Neural cell (in vitro differentiated cells): ENCODE results near the gene DMRTA1. TPM values are rescaled to one million over a fixed set of nuclear protein-coding genes. Genes with fewer than 3 reads are reported as not detected.

ENCODE experiments used
- H2AFZ ChIP-seq: fragments of 200-600, 300-800 bp; sonication (generic), shearing (Covaris generic); 2 replicates; pipeline ENCODE4 v1.6.0; 2014; ENCODE audit warnings: low read depth, mild to moderate bottlenecking, antibody characterized with exemption, low read length, moderate library complexity
- H3F3A ChIP-seq: fragments of 200-600 bp; shearing (Covaris generic); 2 replicates; pipeline ENCODE4 v1.6.1; 2016; ENCODE audit warnings: mild to moderate bottlenecking, moderate library complexity, mixed read lengths, antibody characterized with exemption, low read length; ENCODE audit not compliant: insufficient read depth, poor library complexity, severe bottlenecking
- H3K27ac ChIP-seq: fragments of 200-600, 300-800 bp; sonication (generic), shearing (Covaris generic); 2 replicates; pipeline ENCODE4 v1.5.1; 2014; ENCODE audit warnings: mild to moderate bottlenecking, low read length, moderate library complexity
- H3K27me3 ChIP-seq: fragments of 300-800, 200-600 bp; sonication (generic), shearing (Covaris generic); 2 replicates; pipeline ENCODE4 v1.6.0; 2014; ENCODE audit warnings: mild to moderate bottlenecking, low read depth, low read length, moderate library complexity; ENCODE audit not compliant: insufficient read depth
- H3K36me3 ChIP-seq: fragments of 300-800, 200-600 bp; sonication (generic), shearing (Covaris generic); 2 replicates; pipeline ENCODE4 v1.5.1; 2014; ENCODE audit warnings: mild to moderate bottlenecking, antibody characterized with exemption, low read length, moderate library complexity; ENCODE audit not compliant: insufficient read depth
- H3K4me2 ChIP-seq: fragments of 300-800, 200-600 bp; sonication (generic), shearing (Covaris generic); 2 replicates; pipeline ENCODE4 v1.6.0; 2014; ENCODE audit warnings: mild to moderate bottlenecking, low read length
- H3K4me3 ChIP-seq: fragments of 300-800, 200-600 bp; sonication (generic), shearing (Covaris generic); 2 replicates; pipeline ENCODE4 v1.5.1; 2014; ENCODE audit warnings: mild to moderate bottlenecking, low read length, moderate library complexity
- H3K79me2 ChIP-seq: fragments of 200-600 bp; shearing (Covaris generic); replicated peaks from 2 replicates; pipeline ENCODE4 v1.6.0; 2014; ENCODE audit warnings: mild to moderate bottlenecking, low read length, moderate library complexity; ENCODE audit not compliant: insufficient read depth
- H3K9ac ChIP-seq: fragments of 300-800, 200-600 bp; sonication (generic), shearing (Covaris generic); 2 replicates; pipeline ENCODE4 v1.6.1; 2016; ENCODE audit warnings: mild to moderate bottlenecking, low read length, mixed read lengths
- H3K9me2 ChIP-seq: fragments of 200-600 bp; shearing (Covaris generic); 2 replicates; pipeline ENCODE4 v1.6.1; 2016; ENCODE audit warnings: mild to moderate bottlenecking, low read length, mixed read lengths; ENCODE audit not compliant: insufficient read depth
- H3K9me3 ChIP-seq: fragments of 200-600, 300-800 bp; sonication (generic), shearing (Covaris generic); 2 replicates; pipeline ENCODE4 v1.6.1; 2016; ENCODE audit warnings: mild to moderate bottlenecking, mixed run types, low read length, moderate library complexity, mixed read lengths
- H4K20me1 ChIP-seq: fragments of 200-600 bp; shearing (Covaris generic); 2 replicates; pipeline ENCODE4 v1.6.1; 2016; ENCODE audit warnings: mild to moderate bottlenecking, mixed run types; ENCODE audit not compliant: insufficient read depth
- EP300 ChIP-seq: fragments of 450-650 bp; conservative IDR thresholded peaks from 2 replicates; pipeline ENCODE4 v1.6.1; 2014; ENCODE audit warnings: antibody characterized with exemption, mild to moderate bottlenecking, moderate library complexity; ENCODE audit not compliant: poor library complexity, severe bottlenecking
- EZH2 ChIP-seq: fragments of 200-600, 300-800 bp; shearing (Covaris generic), sonication (generic); IDR thresholded peaks from 2 replicates; pipeline ENCODE4 v1.6.1; 2014; ENCODE audit warnings: antibody characterized with exemption, low read length, borderline replicate concordance, mild to moderate bottlenecking; ENCODE audit not compliant: insufficient read depth, poor library complexity, severe bottlenecking
- RAD21 ChIP-seq: fragments of 450-650 bp; conservative IDR thresholded peaks from 2 replicates; pipeline ENCODE4 v1.6.1; 2014; ENCODE audit warnings: antibody characterized with exemption, mild to moderate bottlenecking, moderate library complexity
- SMC3 ChIP-seq: fragments of 450-650 bp; conservative IDR thresholded peaks from 2 replicates; pipeline ENCODE4 v1.6.1; 2014; ENCODE audit warnings: antibody characterized with exemption, mild to moderate bottlenecking, moderate library complexity; ENCODE audit not compliant: poor library complexity
- polyA minus RNA-seq: library from RNA; depleted of rRNA, polyadenylated mRNA; stranded (reverse); fragments of >200 nt; gene quantifications from 2 replicates; pipeline ENCODE4 v1.2.3, GENCODE V29; 2014
- polyA plus RNA-seq: library from polyadenylated mRNA; depleted of rRNA; stranded (reverse); fragments of >200 nt; gene quantifications from 2 replicates; pipeline ENCODE4 v1.2.3, GENCODE V29; 2014
- TF ChIP-seq, protein P1 (sequence below): IDR thresholded peaks from 2 replicates; pipeline ENCODE4 v1.6.1; 2012; ENCODE audit warnings: borderline replicate concordance
- TF ChIP-seq, protein P2 (sequence below): fragments of 450-650 bp; IDR thresholded peaks from 2 replicates; pipeline ENCODE4 v1.5.1; 2014; ENCODE audit warnings: antibody characterized with exemption, mild to moderate bottlenecking, moderate library complexity; ENCODE audit not compliant: poor library complexity, severe bottlenecking

Gene DMRTA1, protein sequence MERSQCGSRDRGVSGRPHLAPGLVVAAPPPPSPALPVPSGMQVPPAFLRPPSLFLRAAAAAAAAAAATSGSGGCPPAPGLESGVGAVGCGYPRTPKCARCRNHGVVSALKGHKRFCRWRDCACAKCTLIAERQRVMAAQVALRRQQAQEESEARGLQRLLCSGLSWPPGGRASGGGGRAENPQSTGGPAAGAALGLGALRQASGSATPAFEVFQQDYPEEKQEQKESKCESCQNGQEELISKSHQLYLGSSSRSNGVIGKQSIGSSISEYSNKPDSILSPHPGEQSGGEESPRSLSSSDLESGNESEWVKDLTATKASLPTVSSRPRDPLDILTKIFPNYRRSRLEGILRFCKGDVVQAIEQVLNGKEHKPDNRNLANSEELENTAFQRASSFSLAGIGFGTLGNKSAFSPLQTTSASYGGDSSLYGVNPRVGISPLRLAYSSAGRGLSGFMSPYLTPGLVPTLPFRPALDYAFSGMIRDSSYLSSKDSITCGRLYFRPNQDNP
- polyA plus RNA-seq (0.64 and 0.82 TPM in 2 replicates), polyA minus RNA-seq (1.9 and 2.5 TPM in 2 replicates)

DNA sequence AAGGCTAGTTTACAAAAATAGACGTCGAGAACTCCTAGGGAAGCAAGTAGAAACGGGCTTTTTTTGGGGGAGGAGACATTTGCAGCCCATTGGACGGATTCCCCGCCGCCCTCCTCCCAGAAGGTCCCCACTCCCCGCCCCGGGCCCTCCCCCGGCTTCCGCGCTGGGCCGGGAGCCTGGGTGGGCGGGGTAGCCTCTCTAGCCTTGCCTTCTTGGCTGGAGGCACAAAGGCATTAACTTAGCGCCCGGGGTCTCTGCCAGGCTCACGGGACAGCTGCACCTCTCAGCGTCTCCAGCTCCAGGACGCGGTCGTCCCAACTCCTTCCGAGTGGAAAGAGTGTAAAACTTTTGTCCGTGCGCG lies at the start of gene DMRTA1:
Gene DMRTA1 (plus strand): TSS at position 236 of the 361 bp plus-strand sequence. CDS start 242 bp downstream, outside the sequence.
- no peaks in the 10 kb centered on the region for H4K20me1 ChIP-seq
- H2AFZ ChIP-seq = peak within 1 kb of the TSS; percentile 5
- H3K27me3 ChIP-seq = no peaks in the 10 kb centered on the region
- H3K36me3 ChIP-seq = no peaks in the 10 kb centered on the region
- H3K9me3 ChIP-seq = no peaks in the 10 kb centered on the region
- peak within 1 kb of the TSS; percentile 73 for H3K4me3 ChIP-seq
- no peak within 1 kb of the TSS for H3K27ac ChIP-seq
- peak within 1 kb of the TSS; percentile 59 for H3K9ac ChIP-seq
- H3K79me2 ChIP-seq = peaks cover 14% of the 10 kb centered on the region
- TF ChIP-seq EZH2 (no peak), EP300 (no peak)
- H3K4me2 ChIP-seq = peak within 1 kb of the TSS; percentile 3
- H3K9me2 ChIP-seq = no peaks in the 10 kb centered on the region
- H3F3A ChIP-seq = no peaks in the 10 kb centered on the region

DNA sequence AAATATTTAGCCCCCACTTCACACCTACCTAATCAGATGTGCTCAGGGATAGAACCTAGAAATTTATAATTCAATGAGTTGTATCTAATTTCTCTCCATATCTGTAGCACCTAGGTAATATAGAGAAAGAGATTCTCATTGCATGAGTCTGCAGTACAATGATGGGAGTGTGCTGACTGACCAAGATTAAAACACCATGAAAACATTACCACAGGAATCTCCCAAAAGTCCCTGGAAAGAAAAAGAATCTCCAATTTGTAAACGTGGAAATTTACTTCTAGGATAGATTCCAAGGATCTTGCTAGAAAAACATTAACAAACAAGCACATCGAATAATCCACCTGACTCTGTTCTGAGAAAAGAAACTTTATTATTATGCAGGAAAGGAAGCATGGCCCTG lies 45.0 kb upstream of the DMRTA1 start:
- Histone ChIP-seq H4K20me1 (no peaks in the 10 kb centered on the region), H3K4me3 (no peak overlapping the region), H3K9me3 (no peaks in the 10 kb centered on the region), H3K27me3 (no peaks in the 10 kb centered on the region), H3K79me2 (no peaks in the 10 kb centered on the region), H3K9me2 (no peaks in the 10 kb centered on the region), H2AFZ (no peak overlapping the region), H3K36me3 (no peaks in the 10 kb centered on the region), H3K4me2 (no peak overlapping the region), H3K27ac (no peak overlapping the region), H3K9ac (no peak overlapping the region), H3F3A (no peaks in the 10 kb centered on the region)
- TF ChIP-seq RAD21 = no peak
- TF ChIP-seq, protein P1, sequence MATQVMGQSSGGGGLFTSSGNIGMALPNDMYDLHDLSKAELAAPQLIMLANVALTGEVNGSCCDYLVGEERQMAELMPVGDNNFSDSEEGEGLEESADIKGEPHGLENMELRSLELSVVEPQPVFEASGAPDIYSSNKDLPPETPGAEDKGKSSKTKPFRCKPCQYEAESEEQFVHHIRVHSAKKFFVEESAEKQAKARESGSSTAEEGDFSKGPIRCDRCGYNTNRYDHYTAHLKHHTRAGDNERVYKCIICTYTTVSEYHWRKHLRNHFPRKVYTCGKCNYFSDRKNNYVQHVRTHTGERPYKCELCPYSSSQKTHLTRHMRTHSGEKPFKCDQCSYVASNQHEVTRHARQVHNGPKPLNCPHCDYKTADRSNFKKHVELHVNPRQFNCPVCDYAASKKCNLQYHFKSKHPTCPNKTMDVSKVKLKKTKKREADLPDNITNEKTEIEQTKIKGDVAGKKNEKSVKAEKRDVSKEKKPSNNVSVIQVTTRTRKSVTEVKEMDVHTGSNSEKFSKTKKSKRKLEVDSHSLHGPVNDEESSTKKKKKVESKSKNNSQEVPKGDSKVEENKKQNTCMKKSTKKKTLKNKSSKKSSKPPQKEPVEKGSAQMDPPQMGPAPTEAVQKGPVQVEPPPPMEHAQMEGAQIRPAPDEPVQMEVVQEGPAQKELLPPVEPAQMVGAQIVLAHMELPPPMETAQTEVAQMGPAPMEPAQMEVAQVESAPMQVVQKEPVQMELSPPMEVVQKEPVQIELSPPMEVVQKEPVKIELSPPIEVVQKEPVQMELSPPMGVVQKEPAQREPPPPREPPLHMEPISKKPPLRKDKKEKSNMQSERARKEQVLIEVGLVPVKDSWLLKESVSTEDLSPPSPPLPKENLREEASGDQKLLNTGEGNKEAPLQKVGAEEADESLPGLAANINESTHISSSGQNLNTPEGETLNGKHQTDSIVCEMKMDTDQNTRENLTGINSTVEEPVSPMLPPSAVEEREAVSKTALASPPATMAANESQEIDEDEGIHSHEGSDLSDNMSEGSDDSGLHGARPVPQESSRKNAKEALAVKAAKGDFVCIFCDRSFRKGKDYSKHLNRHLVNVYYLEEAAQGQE = no peak
- TF ChIP-seq, protein P2, sequence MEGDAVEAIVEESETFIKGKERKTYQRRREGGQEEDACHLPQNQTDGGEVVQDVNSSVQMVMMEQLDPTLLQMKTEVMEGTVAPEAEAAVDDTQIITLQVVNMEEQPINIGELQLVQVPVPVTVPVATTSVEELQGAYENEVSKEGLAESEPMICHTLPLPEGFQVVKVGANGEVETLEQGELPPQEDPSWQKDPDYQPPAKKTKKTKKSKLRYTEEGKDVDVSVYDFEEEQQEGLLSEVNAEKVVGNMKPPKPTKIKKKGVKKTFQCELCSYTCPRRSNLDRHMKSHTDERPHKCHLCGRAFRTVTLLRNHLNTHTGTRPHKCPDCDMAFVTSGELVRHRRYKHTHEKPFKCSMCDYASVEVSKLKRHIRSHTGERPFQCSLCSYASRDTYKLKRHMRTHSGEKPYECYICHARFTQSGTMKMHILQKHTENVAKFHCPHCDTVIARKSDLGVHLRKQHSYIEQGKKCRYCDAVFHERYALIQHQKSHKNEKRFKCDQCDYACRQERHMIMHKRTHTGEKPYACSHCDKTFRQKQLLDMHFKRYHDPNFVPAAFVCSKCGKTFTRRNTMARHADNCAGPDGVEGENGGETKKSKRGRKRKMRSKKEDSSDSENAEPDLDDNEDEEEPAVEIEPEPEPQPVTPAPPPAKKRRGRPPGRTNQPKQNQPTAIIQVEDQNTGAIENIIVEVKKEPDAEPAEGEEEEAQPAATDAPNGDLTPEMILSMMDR = no peak
- TF ChIP-seq SMC3 = no peak
